Fibroblast of mammary gland (primary cell): ENCODE results near the gene ADA.

Source experiments
- DNase-seq: peaks from one replicate; pipeline ENCODE4 v3.0.0-alpha.2; 2010; ENCODE audit warnings: low read depth
- H3K4me3 ChIP-seq: 2 replicates; pipeline ENCODE4 v1.5.1; 2011; ENCODE audit warnings: low read depth, mild to moderate bottlenecking, low read length, moderate library complexity; ENCODE audit not compliant: control insufficient read depth
- TF ChIP-seq, protein P1 (sequence below): conservative IDR thresholded peaks from 2 replicates; pipeline ENCODE4 v1.5.1; 2011; ENCODE audit warnings: low read depth, low read length, inconsistent platforms; ENCODE audit not compliant: control insufficient read depth, insufficient read depth

The ADA gene

DNA sequence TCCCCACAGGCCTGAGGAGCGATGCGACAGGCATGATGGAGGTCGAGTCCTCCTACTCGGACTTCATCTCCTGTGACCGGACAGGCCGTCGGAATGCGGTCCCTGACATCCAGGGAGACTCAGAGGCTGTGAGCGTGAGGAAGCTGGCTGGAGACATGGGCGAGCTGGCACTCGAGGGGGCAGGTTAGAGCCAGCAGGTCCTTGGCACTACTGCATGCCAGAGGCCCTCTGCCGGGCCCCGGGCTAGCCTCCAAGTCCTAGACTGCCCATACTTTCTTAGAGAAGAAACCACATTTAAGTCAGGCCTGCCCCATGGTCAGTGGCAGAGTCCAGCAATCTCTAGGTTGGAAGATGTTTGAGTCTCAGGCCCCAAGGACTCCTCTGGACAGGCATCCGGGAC lies 37.0 kb downstream of the ADA start:
- H3K4me3 ChIP-seq, result no peak overlapping the region
- TF ChIP-seq, protein P1, sequence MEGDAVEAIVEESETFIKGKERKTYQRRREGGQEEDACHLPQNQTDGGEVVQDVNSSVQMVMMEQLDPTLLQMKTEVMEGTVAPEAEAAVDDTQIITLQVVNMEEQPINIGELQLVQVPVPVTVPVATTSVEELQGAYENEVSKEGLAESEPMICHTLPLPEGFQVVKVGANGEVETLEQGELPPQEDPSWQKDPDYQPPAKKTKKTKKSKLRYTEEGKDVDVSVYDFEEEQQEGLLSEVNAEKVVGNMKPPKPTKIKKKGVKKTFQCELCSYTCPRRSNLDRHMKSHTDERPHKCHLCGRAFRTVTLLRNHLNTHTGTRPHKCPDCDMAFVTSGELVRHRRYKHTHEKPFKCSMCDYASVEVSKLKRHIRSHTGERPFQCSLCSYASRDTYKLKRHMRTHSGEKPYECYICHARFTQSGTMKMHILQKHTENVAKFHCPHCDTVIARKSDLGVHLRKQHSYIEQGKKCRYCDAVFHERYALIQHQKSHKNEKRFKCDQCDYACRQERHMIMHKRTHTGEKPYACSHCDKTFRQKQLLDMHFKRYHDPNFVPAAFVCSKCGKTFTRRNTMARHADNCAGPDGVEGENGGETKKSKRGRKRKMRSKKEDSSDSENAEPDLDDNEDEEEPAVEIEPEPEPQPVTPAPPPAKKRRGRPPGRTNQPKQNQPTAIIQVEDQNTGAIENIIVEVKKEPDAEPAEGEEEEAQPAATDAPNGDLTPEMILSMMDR, result no peak
- DNase-seq, result no peak

DNA sequence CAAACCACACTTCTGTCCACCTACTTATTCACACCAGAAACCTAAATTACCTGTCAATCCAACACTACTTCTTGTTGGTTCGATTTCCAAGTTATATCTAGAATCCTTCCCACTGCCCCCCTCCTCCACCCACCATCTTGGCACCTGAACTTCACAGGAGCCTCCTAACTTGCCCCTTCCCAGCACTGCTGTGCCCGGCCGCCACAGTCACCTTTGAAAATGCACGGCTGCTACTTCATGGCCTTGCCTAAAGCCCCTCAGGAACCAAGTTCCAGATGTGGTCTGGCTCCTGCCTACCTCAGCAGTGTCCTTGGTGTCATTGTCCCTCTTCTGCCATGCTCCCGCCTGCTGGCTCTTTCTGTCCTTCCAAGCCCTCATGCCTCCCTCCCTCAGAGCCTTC lies 37.9 kb downstream of the ADA start:
- TF ChIP-seq, protein P1, result no peak
- DNase-seq, result no peak
- no peak overlapping the region for H3K4me3 ChIP-seq

DNA sequence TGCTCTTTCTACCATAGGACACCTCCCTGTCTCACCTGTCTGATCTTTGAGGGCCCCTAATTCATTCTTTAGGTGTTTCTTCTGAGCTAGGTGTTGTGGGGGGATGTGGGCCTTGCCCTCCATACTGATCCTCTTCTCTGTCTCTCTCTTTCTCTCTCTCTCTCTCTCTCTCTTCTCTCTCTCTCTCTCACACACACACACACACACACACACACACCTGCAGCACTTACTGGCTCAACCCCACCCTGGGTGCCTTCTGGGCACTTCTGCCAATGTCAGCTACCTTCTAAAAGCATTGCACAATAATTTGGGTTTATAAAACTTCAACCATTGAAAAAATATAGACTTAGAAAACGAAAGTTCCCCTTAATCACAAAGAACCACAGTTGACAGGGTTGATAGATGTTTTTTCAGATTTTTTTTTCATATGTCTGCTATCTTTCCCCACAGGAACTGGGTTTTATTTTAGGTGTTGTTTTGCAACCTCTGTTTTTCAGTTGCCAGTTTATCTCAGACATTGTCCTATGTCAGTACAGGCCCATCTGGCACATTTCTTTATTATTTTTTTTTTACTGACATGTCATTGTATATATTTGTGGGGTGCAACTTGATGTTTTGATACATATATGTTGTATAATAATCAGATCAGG lies 41.1 kb downstream of the ADA start:
- H3K4me3 ChIP-seq, result no peak overlapping the region
- no peak for DNase-seq
- TF ChIP-seq, protein P1, result no peak

DNA sequence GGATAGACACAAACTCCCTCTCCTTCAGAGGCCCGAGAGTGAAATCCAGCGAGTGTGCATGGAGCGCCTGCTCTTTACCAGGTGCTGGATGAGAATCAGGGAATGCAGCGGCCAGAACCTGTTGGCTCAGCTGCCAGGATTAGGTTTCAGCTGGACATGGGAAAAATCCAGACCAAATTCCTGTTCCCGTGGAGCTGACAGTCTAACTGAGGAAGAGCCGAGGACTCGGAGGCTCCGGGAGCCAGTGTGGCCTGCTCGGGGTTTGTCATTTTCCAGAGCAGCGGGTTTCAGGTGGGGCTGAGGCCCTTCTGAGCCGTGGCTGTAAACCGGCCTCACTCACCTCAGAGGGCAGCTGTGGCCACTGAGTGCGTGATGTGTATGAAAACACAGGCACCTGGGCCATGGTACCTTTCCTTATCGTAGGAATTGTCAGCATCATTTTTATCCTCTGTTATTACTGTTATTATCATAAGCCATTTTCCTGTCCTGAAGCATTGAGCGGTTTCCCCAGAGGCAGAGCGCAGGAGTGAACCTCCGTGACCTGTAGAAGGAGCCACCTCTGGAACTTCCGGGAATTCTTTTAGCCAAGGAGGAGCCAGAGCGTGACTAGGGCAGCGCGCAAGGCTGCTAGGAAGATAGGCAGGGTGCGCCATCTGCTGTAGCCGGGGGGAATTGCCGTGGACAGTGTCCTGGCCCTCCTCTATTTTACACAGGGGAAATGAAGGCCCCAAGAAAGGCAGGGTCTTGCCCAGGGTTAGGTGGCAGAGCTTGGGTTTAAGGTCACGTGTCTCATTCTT lies 41.8 kb downstream of the ADA start:
- TF ChIP-seq, protein P1, result peak; percentile 100
- H3K4me3 ChIP-seq, result peak overlapping the region; percentile 3

DNA sequence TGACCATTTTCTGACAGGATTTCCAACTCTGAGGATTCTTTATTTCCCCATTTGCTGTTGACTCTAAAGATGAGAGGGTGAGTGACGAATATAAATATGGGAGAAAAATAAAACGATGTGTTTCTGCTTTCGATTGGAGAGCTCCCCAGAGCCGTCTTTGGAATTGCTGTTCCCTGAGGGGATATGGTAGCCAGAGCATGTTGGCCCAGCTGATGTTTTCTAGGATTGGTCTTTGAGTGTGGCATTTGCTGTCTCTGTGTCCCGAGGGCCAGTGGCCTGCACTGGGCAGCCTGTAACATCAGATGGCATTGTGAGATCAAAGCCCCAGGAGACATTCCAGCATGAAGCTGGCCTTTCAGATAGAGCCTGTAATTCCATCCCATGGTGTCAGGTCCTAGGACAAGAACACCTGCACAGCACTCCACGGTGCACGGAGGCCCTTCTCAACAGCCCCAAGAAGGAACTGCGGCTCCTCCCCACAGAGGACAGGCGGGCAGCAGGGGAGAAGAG lies 42.4 kb downstream of the ADA start:
- DNase-seq, result no peak
- H3K4me3 ChIP-seq, result no peak overlapping the region
- TF ChIP-seq, protein P1, result no peak

More for the DNA sequence above, 41.8 kb downstream of the ADA start:
- DNase-seq, result peak; percentile 83

DNA sequence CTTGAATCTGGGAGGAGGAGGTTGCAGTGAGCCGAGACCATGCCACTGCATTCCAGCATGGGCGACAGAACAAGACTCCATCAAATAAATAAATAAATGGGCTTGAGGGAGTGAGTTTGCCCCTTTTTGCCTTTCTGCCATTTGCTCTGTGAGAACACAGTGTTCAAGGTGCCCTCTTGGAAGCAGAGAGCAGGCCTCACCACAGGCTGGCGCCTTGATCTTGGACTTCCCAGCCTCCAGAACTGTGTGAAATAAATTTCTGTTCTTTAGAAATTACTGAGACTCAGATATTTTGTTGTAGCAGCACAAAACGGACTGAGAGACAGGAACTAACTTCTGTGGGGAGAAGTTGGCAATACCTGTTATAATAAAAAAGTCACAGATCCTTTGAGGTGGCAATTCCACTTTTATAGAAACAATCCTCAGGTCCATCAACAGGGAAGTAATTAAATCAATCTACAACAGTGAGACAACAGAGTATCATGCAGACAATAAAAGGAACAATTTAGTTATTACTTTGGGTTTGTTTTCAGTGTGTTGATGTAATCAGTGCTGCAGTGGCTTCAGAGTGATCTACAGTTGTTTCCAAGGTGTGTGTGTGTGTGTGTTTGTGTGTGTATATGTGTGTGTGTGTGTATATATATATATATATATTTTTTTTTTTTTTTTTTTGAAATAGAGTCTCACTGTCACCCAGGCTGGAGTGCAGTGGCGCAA lies 44.6 kb downstream of the ADA start:
- DNase-seq, result no peak
- TF ChIP-seq, protein P1, result no peak
- H3K4me3 ChIP-seq, result no peak overlapping the region
